Hematopoietic multipotent progenitor cell (in vitro differentiated cells): ENCODE results near the gene ATP11A. TPM values are rescaled to one million over a fixed set of nuclear protein-coding genes. Genes with fewer than 3 reads are reported as not detected.
A peak's percentile ranks its signal among the peaks of the same experiment; 100 is the strongest.
"Not testable (repeated sequence)": the region's sequence is repeated elsewhere in the genome, so short reads cannot be mapped to it uniquely, and the experiment has no call there.

Experiments used
- DNase-seq, 3 donors: peaks; one replicate each; pipeline ENCODE4 v3.0.0-alpha.2; 2011 to 2015; ENCODE audit warnings: low read depth in 2 of 3, low spot score in 2 of 3
- total RNA-seq: library from RNA; depleted of rRNA; stranded (reverse); fragments of >200 nt; gene quantifications from one replicate; pipeline ENCODE4 v1.2.3, GENCODE V29; 2012

Gene ATP11A
- total RNA-seq, 1 donor = 10.0 TPM

GRCh38 chr13:112845511-112846144 lies 155.8 kb downstream of the ATP11A start:
- DNase-seq = no peak

DNA sequence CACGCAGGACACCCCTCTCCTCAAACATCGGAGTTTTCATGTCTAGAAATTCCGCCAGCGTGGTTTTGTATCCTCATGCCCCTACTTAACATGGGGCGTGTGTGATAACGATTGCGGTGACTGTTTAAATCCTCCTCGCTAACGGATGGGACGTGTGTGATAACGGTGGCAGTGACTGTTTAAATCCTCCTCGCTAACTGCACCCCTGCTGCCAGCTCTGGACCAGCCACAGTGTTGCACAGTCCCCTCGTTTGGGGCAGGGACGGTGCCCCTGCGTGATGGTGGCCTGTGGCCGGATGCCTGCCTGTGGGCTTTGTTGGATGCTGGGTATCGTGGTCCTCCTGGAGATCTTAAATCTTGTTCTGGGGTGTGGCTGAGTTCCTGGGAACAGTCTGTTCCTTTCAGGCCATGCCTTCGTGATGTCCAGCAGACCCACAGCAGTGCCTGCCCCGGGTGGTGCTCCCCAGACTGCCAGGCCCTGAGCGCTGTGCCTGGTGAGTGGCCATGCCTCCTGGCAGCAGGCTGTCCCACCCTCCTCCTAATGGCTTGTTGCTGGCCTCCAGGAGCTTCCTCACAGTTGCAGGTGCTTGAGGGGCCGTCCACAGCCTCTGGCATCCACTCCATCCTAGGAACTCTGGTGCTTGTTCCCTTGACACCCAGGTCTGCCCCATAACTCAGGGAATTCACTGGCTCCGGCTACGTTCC lies 156.7 kb downstream of the ATP11A start:
- DNase-seq = no peak

DNA sequence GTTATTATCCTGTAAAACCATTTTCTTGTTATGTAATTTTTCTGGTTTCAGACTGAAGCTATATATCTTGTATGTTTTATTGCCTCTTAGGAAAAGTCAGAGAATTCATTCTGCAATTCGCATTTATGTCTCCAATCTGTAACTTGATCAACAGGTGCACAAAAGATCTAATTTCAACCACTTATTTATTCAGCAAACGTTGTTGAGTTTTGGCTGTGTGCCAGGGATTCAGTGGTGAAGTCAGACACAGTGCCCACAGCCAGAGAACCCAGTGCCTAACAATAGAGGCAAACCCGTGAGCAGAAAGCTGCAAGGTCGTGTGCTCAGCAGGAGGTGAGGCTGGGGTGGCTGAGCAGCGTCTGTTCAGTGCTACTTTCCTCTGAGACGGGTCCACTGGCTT lies 159.7 kb downstream of the ATP11A start:
- no peak for DNase-seq

- no peak for DNase-seq
Measured at GRCh38 chr13:112850273-112850672, 160.4 kb downstream of the ATP11A start.

GRCh38 chr13:112851107-112852038 lies 161.5 kb downstream of the ATP11A start:
- DNase-seq = no peak

DNA sequence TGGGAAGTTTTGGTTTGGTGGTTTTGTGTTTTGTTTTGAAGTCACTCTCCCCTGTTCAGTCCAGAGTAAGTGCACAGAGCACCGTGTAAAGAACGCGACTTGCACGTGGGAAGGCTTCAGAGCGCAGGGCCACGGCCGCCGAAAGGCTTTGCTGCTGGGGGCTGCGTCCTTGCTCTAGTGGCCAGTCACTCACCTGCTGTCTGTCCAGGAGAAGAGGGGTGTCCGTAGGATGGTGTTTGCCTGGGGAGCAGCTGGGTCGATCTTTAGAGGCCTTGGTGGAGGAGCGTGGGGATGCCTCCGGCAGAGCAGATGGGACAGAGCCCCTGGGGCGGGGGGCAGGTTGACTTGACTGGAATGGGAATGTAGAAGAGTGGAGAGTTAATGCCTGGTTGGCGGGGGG lies 162.6 kb downstream of the ATP11A start:
- no peak for DNase-seq

- DNase-seq = no peak
Measured at GRCh38 chr13:112852808-112853207, 163.0 kb downstream of the ATP11A start.

GRCh38 chr13:112854321-112854720 lies 164.5 kb downstream of the ATP11A start:
- DNase-seq = no peak

GRCh38 chr13:112855859-112856258 lies 166.0 kb downstream of the ATP11A start:
- no peak for DNase-seq

GRCh38 chr13:112857914-112858490 lies 168.2 kb downstream of the ATP11A start:
- no peak for DNase-seq

DNA sequence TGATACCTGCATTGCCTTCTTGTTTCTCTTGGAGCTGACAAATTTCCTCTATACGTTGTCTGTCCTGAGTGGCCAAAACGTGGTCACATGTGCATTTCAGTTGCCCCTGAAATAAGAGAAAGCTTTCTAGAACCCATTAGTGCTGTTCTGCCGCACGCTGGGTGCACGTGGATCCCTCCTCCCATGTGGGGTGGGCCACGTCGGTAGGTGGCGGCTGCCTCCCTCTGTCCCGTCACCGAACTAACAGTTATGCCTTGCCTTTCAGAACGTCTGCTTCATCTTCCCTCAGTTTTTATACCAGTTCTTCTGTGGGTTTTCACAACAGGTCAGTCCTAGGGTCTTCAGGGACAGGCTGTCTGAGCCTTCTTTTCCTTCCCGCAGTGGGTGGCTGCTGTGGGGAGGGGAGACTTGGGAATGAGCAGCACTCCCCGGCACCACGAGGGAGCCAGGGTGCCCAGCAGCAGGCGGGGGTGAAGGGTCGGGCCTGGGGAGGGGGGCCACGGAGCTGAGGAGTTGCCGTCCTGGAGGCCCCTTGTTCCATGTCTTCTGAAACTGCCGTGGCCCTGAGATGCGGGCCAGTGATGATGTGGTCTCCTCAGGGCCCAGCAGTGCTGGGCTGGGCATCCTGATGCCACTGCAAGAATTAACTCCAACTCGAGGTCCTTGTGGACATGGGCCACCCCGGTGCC lies 169.4 kb downstream of the ATP11A start:
- no peak for DNase-seq

- DNase-seq = no peak
Measured at GRCh38 chr13:112859817-112860190, 170.0 kb downstream of the ATP11A start.

- DNase-seq = no peak
Measured at GRCh38 chr13:112861876-112862615, 172.2 kb downstream of the ATP11A start.

- not testable (repeated sequence) for DNase-seq
Measured at GRCh38 chr13:112863356-112863755, 173.5 kb downstream of the ATP11A start.

DNA sequence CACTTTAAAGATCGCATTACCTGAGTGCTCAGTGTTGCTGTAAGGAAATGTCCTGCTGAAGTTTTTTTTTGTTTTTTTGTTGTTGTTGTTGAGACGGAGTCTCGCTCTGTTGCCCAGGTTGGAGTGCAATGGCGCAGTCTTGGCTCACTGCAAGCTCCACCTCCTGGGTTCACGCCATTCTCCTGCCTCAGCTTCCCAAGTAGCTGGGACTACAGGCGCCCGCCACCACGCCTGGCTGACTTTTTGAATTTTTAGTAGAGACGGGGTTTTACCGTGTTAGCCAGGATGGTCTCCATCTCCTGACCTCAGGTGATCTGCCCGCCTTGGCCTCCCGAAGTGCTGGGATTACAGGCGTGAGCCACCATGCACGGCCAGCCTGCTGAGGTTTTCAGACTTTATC lies 175.6 kb downstream of the ATP11A start:
- not testable (repeated sequence) for DNase-seq

- no peak for DNase-seq
Measured at GRCh38 chr13:112867301-112867711, 177.5 kb downstream of the ATP11A start.

- no peak for DNase-seq
Measured at GRCh38 chr13:112868308-112868707, 178.5 kb downstream of the ATP11A start.

GRCh38 chr13:112869202-112870050 lies 179.6 kb downstream of the ATP11A start:
- DNase-seq = no peak

DNA sequence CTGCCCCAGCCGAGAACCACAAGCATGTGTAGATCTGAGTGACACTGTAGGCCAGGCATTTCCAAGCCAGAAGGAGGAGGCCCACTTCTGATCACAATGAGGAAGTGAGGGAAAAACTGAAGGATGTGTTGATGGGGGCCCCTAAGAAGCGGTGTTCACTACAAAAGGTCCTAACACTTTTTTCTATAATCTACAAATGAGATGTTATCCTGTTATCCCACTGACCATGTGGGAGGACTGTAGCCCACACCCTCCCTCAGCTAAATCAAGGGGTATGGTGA lies 180.2 kb downstream of the ATP11A start:
- peak in 1 of 3 donors; percentile 33 for DNase-seq
